HG03469 (cell line): ENCODE results near the gene RAB20.
A peak's percentile ranks its signal among the peaks of the same experiment; 100 is the strongest.
"Not testable (repeated sequence)": the region's sequence is repeated elsewhere in the genome, so short reads cannot be mapped to it uniquely, and the experiment has no call there.

Experiments used
- ATAC-seq: cut with Tn5 transposase; IDR thresholded peaks from one replicate; pipeline ENCODE4 v1.9.1; 2021; ENCODE audit warnings: mild to moderate bottlenecking, moderate library complexity, moderate number of reproducible peaks; ENCODE audit not compliant: unreplicated experiment

The RAB20 gene

GRCh38 chr13:110512198-110512740 lies 49.3 kb downstream of the RAB20 start:
- ATAC-seq: no peak

GRCh38 chr13:110511509-110512181 lies 49.9 kb downstream of the RAB20 start:
- ATAC-seq: no peak

DNA sequence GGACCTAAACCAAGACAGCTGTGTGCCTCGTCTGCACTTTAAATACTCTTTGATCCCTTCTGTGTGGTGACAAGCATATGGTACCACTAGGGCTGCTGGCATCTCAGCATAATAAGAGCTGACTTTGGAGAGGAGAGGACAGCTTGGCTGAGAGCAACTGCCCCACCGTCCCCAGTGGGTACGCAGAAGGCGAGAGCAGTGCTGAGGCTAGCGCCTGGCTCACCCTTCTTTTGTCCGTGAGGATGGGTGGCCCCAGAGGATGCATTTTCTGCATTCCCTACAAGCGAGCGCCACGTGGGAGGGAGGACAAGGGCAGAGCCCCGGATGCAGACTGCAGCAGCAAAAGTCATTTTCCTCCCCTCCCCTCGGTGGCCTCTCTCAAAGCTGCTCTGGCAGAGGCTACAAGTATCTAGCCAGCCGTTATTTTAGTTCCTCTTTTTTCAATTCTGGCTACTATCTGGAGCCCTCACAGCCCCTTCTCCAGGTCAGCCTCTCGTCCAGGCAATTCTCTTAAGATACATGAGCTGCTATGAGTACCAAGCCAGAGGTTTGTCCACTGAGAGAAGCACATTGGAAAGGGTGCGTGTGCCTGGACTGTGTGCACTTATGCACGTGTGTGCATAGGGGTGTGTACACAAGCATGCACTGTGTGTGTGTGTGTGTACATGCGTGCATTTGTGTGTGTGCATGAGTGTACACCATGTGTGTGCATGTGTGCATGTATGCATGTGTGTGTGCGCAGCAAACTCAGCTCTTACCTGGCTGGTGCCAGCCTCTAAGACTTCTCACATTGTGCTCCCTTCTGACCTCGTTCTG lies 51.3 kb downstream of the RAB20 start:
- ATAC-seq: peak; percentile 56

DNA sequence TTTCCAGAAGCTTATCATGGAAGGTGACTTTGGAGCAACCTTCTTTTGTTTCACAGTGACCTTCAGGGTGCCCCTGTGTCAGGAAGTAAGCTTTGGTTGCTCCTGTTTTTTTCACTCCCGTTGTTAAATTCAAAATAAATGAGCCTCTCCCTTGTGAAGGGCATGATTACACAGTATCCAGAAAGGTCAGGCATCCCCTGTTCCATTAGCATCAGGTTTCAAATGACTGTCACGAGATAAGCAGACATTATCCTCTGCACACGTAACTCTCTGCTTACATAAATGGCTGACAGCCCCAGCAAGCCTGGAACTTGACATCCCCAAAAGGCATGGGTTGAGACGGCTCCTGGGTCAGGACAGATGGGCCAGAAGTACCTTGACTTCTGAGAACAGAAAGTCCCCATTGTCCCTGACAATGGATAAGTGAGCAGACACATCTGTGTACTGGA lies 52.0 kb downstream of the RAB20 start:
- ATAC-seq: no peak

GRCh38 chr13:110507678-110508381 lies 53.7 kb downstream of the RAB20 start:
- no peak for ATAC-seq

DNA sequence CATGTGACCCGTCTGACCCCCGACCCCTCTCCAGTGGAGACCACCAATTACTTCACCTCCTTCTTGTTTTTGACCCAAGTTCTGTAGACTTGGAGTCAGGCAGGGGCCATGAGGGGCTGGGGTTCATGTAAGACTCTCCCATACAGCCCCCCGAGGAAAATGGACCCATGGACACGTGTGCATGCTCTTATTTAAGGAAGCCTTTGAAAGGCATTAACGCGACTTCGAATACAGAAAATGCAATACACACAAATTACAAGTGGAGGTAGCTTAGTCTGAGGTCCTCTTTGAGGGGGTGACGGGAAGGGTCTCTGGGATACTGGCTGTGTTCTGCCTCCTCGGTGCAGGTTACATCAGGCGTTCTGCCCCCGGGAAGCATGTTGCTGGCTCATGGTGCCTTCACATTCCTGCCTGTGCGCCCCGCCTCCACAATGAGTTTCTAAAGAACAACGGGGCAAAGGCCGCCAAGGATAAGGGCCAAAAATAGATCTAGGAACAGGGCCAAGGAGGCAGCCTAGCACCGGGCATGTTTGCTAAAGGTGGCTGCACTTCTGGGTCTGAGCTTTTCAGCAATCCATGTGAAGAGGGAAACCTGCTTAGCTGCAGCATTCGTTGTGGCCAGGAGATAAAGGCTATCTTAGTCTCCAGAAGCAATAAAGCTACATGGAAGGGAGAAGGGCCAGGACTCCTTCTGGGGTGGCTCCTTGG lies 54.5 kb downstream of the RAB20 start:
- ATAC-seq: no peak

DNA sequence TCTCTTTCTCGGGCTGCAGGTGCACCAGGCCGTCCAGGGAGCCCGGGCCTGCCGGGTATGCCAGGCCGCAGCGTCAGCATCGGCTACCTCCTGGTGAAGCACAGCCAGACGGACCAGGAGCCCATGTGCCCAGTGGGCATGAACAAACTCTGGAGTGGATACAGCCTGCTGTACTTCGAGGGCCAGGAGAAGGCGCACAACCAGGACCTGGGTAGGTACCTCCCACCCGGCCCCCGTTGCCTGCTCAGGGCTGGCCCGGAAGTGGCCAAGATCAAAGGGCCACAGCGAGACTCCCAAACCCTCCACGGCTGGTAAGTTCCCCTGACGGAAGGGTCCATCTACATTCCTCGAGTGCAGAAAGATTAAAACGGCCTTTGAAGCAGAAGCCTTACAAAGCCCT lies 55.1 kb downstream of the RAB20 start:
- no peak for ATAC-seq

DNA sequence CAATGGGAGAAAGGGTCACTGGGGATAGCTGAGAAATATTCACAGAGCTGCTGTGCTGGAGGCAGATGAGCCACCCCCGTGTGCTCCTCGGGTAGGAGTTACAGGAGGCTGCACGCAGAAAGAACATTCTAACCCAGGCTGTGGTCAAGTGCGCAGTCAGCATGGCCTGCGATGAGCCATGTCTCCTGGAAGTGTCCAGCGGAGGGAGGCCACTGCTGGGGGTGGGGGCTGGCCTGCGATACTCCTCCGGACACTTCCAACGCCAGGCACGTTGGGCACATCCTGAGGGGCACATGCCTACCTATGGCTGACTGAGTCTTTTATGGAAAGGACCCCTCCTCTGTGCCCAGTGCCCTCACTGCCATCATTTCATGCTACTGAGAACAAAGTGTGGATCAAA lies 55.9 kb downstream of the RAB20 start:
- no peak for ATAC-seq

- ATAC-seq: no peak
These were observed 57.5 kb downstream of the RAB20 start for GRCh38 chr13:110503979-110504499.

DNA sequence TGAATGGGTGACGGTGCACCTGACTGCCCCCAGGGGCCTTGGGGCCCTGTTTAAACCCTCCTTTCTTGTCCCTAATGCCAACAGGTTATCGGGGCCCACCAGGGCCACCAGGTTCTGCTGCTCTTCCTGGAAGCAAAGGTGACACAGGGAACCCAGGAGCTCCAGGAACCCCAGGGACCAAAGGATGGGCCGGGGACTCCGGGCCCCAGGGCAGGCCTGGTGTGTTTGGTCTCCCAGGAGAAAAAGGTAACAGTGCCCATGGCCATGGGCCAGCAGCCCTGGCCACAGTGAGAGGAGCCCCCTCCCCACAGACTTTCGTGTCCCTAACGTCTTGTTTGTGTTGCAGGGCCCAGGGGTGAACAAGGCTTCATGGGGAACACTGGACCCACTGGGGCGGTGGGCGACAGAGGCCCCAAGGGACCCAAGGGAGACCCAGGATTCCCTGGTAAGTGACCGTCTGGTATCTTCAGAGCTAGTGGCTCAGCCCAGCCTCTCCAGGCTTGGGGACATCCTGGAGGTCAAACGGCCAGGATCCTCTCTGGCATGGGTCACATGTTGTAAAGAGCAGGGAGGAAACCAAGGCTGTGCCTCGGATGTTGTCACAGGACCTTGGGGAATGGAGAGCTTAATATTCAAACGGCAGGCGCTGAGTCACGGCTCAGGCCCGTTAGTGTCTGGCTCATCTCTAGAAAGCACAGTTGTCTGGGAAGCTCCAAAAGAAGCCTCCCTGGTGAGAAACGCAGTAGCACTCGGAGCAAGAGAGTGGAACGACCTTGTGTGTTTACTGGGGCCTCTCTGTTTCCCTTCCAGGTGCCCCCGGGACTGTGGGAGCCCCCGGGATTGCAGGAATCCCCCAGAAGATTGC lies 58.3 kb downstream of the RAB20 start:
- no peak for ATAC-seq

DNA sequence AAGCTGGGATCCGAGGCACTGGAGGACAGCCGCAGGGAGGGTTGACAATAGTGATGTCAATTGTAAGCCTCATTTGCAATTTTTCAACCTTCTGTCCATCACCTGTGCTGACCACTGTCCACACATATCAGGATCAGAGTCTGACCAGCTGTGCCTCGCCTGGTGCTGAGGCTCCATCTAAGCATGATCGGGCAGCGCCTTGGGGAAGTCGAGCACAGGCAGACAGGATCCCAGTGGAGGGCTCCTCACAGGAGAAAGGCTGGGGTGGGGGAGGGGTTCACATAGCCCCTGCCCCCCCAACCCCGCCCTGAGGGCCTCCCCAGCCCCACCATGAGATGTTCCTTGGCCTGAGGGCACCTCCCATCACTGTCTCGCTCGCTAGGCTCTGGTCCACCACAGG lies 60.3 kb downstream of the RAB20 start:
- ATAC-seq: no peak

- no peak for ATAC-seq
These were observed 61.2 kb downstream of the RAB20 start for GRCh38 chr13:110500341-110500740.

DNA sequence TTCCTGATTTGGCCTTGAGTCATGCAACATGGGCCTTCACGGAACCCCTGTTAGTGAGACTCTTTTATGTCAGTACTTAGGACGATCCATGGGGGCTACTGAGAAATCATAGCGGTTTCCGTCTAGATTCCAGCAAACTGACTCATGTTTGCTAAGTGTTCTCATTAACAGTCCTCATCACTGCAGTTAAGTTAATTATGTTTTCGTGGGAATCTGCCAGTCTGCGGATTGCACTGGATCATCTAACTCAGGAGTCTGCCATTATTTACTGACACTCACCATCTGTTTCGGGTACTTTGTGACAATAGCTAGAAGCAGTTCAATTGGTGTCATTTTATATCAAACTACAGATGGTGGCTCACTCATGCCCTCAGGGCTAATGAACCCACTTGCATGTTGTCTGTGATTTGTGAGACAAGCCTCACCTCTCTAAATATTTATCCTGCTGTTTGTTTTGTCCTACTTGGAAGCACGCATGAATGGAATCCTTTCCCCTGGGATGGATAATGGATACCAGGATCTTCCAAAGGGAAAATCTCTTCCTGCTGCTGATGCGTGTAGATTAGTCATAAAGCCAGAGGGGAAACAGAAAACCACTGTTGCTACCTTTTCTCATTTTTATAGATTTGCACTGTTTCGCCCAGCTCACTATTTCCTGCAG lies 61.8 kb downstream of the RAB20 start:
- no peak for ATAC-seq

DNA sequence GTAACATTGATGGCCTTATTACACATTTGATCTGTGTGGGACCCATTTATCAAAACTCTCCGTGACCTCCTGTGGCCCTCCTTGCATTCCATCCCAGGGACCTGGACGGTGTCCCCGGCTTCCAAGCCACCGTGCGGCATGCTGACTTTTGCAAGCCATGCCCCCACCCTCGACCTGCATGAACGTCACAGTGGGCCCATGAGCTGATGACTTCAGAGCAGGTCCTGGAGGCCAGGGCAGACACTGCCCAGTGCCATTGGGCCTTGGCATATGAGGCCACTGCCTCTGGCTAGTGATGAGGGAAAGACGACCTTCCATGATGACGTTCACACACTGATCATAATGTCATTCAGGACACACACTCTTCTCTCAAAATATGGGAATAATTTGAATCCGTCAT lies 62.8 kb downstream of the RAB20 start:
- no peak for ATAC-seq

DNA sequence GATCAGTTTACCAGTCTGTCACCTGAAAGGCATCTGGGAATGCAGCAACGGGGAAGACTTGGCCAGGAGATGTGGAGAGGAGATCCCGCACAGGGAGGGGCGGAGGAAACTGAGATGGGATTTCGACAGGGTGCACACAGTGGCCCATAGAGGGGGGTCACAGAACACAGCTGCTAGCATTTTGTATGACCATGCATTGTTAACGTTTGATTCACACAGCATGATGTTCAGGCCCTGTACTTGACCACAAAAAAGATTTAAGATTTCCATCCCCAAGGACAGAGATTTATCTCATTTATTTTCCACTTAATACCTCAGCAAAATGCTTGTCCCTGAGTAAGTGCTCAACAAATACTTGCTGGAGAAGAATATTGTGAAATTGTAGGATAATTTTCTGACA lies 63.2 kb downstream of the RAB20 start:
- no peak for ATAC-seq

DNA sequence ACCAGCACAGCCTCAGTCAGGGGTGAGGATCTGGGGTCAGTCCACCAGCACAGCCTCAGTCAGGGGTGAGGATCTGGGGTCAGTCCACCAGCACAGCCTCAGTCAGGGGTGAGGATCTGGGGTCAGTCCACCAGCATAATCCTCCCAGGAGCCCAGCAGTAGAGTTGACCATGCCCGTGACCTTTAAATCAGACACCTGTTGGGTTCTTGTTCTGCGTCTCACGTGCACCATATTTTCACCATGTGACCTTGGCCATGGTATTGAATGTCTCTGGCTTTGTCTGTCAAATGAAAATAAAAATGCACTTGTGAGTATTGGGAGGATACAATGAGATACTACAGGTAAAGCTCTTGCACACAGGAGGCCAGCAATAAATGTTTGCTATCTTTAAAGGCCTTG lies 63.6 kb downstream of the RAB20 start:
- ATAC-seq: not testable (repeated sequence)

- ATAC-seq: no peak
These were observed 64.5 kb downstream of the RAB20 start for GRCh38 chr13:110497003-110497402.

GRCh38 chr13:110496281-110496680 lies 65.2 kb downstream of the RAB20 start:
- ATAC-seq: no peak

DNA sequence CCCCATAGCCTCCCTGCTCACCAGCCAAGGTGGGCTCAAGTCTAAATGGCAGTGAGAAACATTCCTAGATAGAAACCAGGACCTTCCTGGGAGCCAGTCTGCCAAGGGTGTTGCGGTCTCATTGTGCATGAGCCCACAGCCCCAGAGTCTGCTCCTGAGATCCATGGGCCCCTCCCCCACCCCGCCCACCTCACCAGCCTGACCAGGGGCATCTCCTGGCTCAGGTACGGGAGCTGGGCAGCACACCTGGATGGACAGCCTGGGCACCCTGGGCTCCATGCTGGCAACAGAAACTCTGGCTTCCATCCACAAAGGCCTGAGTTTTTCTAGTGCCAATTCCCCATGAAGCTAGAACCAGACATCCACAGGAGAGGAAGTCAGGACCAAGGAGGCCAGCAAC lies 65.6 kb downstream of the RAB20 start:
- ATAC-seq: no peak
